Naive thymus-derived CD4-positive, alpha-beta T cell (primary cell): Measurements from ENCODE around the gene SMPX. TPM values are rescaled to one million over a fixed set of nuclear protein-coding genes. Genes with fewer than 3 reads are reported as not detected.

Experiments
- ATAC-seq: fragments of 150-1000 bp; cut with Tn5 transposase; 2 replicates; pipeline ENCODE4 v1.10.0; 2021; ENCODE audit warnings: mild to moderate bottlenecking, moderate library complexity
- CTCF ChIA-PET: fragments of 350-600 bp; sonication (Branson Sonifier 250); formaldehyde crosslinking; loops from one replicate; lab custom pipeline; 2021; ENCODE audit warnings: antibody characterized with exemption; lab: Charles Lee
- POLR2A ChIA-PET: fragments of 350-600 bp; sonication (Branson Sonifier 250); formaldehyde crosslinking; loops from one replicate; lab custom pipeline; 2021; ENCODE audit warnings: antibody characterized with exemption, inconsistent platforms; lab: Charles Lee
- DNase-seq, 9 donors: peaks; one replicate each; pipeline versions ENCODE4 v3.0.0 to v3.0.0-alpha.2; 2020 to 2022; ENCODE audit warnings: mixed read lengths in 1 of 9
- H3K27ac ChIP-seq: one replicate; pipeline ENCODE4 v1.7.0; 2013; ENCODE audit warnings: mild to moderate bottlenecking, low read depth, low read length, moderate library complexity
- H3K27me3 ChIP-seq, 2 donors: one replicate each; pipeline ENCODE4 v1.7.0; 2013; ENCODE audit warnings: low read length in 2 of 2, mild to moderate bottlenecking in 2 of 2, moderate library complexity in 2 of 2; ENCODE audit not compliant: control insufficient read depth in 2 of 2, insufficient read depth in 2 of 2
- H3K36me3 ChIP-seq, 3 experiments: 1 replicate in 2 of 3; 2 replicates in 1 of 3; pipeline ENCODE4 v1.7.0; 2013; ENCODE audit warnings: low read length in 3 of 3, mild to moderate bottlenecking in 3 of 3, moderate library complexity in 1 of 3; ENCODE audit not compliant: insufficient read depth in 3 of 3, control insufficient read depth in 2 of 3
- H3K4me1 ChIP-seq, 2 donors: one replicate each; pipeline ENCODE4 v1.7.0; 2013; ENCODE audit warnings: low read length in 2 of 2, mild to moderate bottlenecking in 2 of 2, moderate library complexity in 1 of 2; ENCODE audit not compliant: control insufficient read depth in 2 of 2, insufficient read depth in 2 of 2
- H3K4me3 ChIP-seq: 2 replicates; pipeline ENCODE4 v1.7.0; 2013; ENCODE audit warnings: mild to moderate bottlenecking, low read length
- H3K9me3 ChIP-seq, 3 experiments: 1 replicate in 2 of 3; 2 replicates in 1 of 3; pipeline ENCODE4 v1.7.0; 2013; ENCODE audit warnings: low read length in 3 of 3; ENCODE audit not compliant: control insufficient read depth in 2 of 3
- H3K27ac Mint-ChIP-seq, 9 donors: one replicate each; pipeline ENCODE4 v1.8.0; 2020 to 2022; ENCODE audit warnings: mixed read lengths in 9 of 9, mild to moderate bottlenecking in 8 of 9, moderate library complexity in 5 of 9, inconsistent platforms in 2 of 9
- H3K27me3 Mint-ChIP-seq, 5 donors: one replicate each; pipeline ENCODE4 v1.8.0; 2021 to 2022; ENCODE audit warnings: mixed read lengths in 5 of 5, mild to moderate bottlenecking in 1 of 5
- H3K36me3 Mint-ChIP-seq, 5 donors: one replicate each; pipeline ENCODE4 v1.8.0; 2020 to 2022; ENCODE audit warnings: mixed read lengths in 5 of 5, mild to moderate bottlenecking in 3 of 5, inconsistent platforms in 1 of 5
- H3K4me1 Mint-ChIP-seq, 7 donors: one replicate each; pipeline ENCODE4 v1.8.0; 2020 to 2022; ENCODE audit warnings: mixed read lengths in 7 of 7, mild to moderate bottlenecking in 3 of 7, inconsistent platforms in 1 of 7
- H3K4me3 Mint-ChIP-seq, 10 donors: one replicate each; pipeline ENCODE4 v1.8.0; 2020 to 2022; ENCODE audit warnings: mild to moderate bottlenecking in 10 of 10, mixed read lengths in 10 of 10, moderate library complexity in 6 of 10, inconsistent platforms in 2 of 10
- H3K9me3 Mint-ChIP-seq, 11 donors: one replicate each; pipeline ENCODE4 v1.8.0; 2020 to 2022; ENCODE audit warnings: mixed read lengths in 11 of 11, mild to moderate bottlenecking in 4 of 11, inconsistent platforms in 1 of 11, moderate library complexity in 1 of 11
- intact Hi-C, 2 donors: fragments of 100-400 bp; cut with micrococcal nuclease; formaldehyde crosslinking; loops; one replicate each; pipeline ENCODE4 v1.15.1; 2023
- polyA plus RNA-seq, 2 donors: library from polyadenylated mRNA; unstranded; fragments of 300-500 nt; fragmentation: Illumina TruSeq; gene quantifications; one replicate each; pipeline ENCODE4 v1.2.3, GENCODE V29; 2021
- total RNA-seq, 6 experiments: library from RNA in 5 of 6; stranded (reverse) in 5 of 6; gene quantifications; 1 replicate in 5 of 6; 2 replicates in 1 of 6; pipeline ENCODE4 v1.2.3 and lab custom pipeline; 2021 to 2026

Gene SMPX
- total RNA-seq (not detected), polyA plus RNA-seq (not detected), total RNA-seq (lab: John Stamatoyannopoulos, UW) (not detected)

DNA sequence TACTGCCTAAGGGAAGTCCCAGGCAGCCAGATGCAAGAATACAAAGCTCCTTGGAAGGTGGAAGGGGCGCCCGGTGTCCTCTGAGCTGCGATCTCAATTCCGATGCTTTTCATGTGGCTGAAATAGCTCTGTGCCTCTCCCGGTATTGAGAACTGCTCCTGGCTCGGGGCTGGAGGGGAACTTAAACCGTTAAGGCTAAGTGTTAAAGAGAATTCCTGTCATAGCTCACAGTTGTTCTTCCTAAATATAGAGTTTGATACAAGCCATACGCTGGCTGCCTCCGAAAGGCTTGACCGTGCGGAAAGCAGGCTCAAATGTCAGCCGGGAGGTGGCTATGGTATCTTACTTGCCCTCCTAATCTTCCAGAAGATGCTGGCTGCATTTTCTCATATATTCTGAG, at the start of gene SMPX:
Gene SMPX, minus strand, starts transcription at position 157 of the 400 bp plus-strand sequence. CDS start 3,826 bp downstream, outside the sequence.
- Histone ChIP-seq H3K36me3 (no peaks in the 10 kb centered on the region), H3K9me3 (no peaks in the 10 kb centered on the region), H3K27ac (no peak within 1 kb of the TSS), H3K27me3 (no peaks in the 10 kb centered on the region), H3K4me1 (no peaks in the 10 kb centered on the region), H3K4me3 (no peak within 1 kb of the TSS)
- Mint-ChIP-seq H3K27me3 (no peaks in the 10 kb centered on the region), H3K36me3 (no peaks in the 10 kb centered on the region), H3K4me3 (no peak within 1 kb of the TSS), H3K9me3 (peaks cover 0 to 2% (median 0%) of the 10 kb centered on the region in 11 donors), H3K4me1 (peaks cover 0 to 3% (median 0%) of the 10 kb centered on the region in 7 donors), H3K27ac (no peak within 1 kb of the TSS)
- no peak for DNase-seq
- intact Hi-C loops = no loop called here
- ATAC-seq = no peak
- POLR2A ChIA-PET = no interaction called here
- CTCF ChIA-PET = no interaction called here

DNA sequence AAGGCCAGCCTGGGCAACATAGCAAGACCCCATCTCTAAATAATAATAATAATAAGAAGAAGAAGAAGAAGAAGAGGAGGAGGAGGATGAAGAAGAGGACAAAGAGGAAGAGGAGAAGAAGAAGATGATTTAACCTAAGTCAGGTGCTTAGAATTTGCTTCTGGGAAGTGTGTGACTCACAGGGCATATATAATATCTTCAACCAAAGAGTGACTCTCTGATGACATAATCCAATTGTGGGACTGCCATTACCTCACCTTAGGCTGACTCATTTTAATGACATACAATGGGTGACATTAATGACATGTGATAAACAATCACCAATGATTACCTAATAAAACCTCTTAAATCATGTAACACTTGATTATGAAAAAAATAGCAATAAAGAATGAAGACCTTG, 48.8 kb upstream of the SMPX start:
- POLR2A ChIA-PET = no interaction called here

DNA sequence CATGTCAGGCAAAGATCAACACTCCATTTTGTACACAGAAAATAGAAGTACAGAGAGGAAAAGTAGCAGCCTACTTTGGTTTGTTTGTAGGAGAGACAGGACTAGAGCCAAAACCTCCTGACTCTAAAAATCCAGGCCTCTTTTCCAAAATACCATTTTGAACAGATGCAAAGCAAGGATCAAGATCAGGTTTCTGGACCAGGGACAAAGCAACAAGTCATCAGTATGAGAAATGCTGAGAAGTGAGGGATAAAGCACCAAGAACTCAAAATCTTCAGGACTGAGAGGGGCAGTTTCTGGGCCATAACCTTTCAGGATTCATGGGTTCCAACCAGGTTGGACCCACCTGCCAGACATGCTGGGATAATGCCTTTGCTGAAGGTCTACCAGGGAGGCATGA, 44.9 kb upstream of the SMPX start:
- H3K27me3 Mint-ChIP-seq = peaks cover 0 to 6% (median 0%) of the 10 kb centered on the region in 5 donors

More for the DNA sequence above, 48.8 kb upstream of the SMPX start:
- no peak overlapping the region for H3K27ac ChIP-seq
- no peaks in the 10 kb centered on the region for H3K9me3 ChIP-seq
- no peaks in the 10 kb centered on the region for H3K4me1 ChIP-seq
- H3K36me3 ChIP-seq = no peaks in the 10 kb centered on the region
- CTCF ChIA-PET = interaction anchor here (0.6 kb wide), 1 partner anchor 265 kb away, joined by 3 read pairs; no protein-coding TSS in a partner anchor
- H3K27me3 ChIP-seq = no peaks in the 10 kb centered on the region
- no peak for DNase-seq
- no peaks in the 10 kb centered on the region for H3K36me3 Mint-ChIP-seq
- ATAC-seq = no peak
- no peaks in the 10 kb centered on the region for H3K4me1 Mint-ChIP-seq
- intact Hi-C loops = no loop called here
- no peak overlapping the region for H3K4me3 ChIP-seq
- no peak overlapping the region for H3K4me3 Mint-ChIP-seq
- peaks cover 0 to 3% (median 0%) of the 10 kb centered on the region in 11 donors for H3K9me3 Mint-ChIP-seq
- H3K27ac Mint-ChIP-seq = no peak overlapping the region
- H3K27me3 Mint-ChIP-seq = peaks cover 0 to 5% (median 0%) of the 10 kb centered on the region in 5 donors

DNA sequence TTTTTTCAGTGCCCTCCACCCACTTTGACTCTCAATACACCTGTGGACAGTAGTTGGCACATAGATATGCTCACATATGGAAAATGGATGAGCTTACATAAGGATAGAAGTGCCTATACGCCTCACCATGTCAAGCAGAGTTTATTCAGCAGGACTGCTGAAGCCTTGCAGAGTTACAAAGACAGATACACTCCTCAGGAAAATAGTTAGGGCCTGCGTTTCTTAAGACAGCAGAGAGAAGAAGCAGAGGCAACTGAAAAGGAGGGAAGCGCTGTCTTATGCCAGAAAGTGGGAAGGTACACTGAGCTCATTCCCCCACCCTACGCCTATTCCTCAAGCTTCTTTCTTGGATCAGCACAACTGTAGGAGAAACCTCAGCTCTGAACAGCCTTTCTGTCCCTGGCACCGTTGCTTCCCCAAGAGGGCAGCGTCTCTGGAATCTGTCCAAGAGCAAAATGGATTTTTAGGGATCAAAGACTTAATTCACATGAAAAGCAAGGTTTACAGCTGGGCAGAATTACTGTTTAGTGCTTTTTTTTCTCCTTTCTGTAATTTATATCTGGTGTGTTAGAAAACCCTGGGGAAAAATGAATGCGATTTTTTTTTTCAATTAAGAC, 44.2 kb upstream of the SMPX start:
- Mint-ChIP-seq H3K4me3 (no peak overlapping the region), H3K27ac (no peak overlapping the region), H3K4me1 (no peaks in the 10 kb centered on the region), H3K9me3 (no peaks in the 10 kb centered on the region), H3K27me3 (peaks cover 0 to 3% (median 0%) of the 10 kb centered on the region in 5 donors), H3K36me3 (no peaks in the 10 kb centered on the region)
- no peaks in the 10 kb centered on the region for H3K27me3 ChIP-seq
- H3K36me3 ChIP-seq = no peaks in the 10 kb centered on the region
- POLR2A ChIA-PET = interaction anchor here (0.5 kb wide), 1 partner anchor 10 kb away, joined by 3 read pairs; no protein-coding TSS in a partner anchor
- H3K4me1 ChIP-seq = no peaks in the 10 kb centered on the region
- H3K9me3 ChIP-seq = no peaks in the 10 kb centered on the region
- H3K4me3 ChIP-seq = no peak overlapping the region
- intact Hi-C loops = no loop called here
- ATAC-seq (no peak), DNase-seq (no peak)
- CTCF ChIA-PET = interaction anchor here (0.7 kb wide), 1 partner anchor 309 kb away, joined by 6 read pairs; no protein-coding TSS in a partner anchor
- no peak overlapping the region for H3K27ac ChIP-seq

More for the DNA sequence above, 44.9 kb upstream of the SMPX start:
- no peaks in the 10 kb centered on the region for H3K4me1 Mint-ChIP-seq
- ChIA-PET CTCF (no interaction called here), POLR2A (no interaction called here)
- Histone ChIP-seq H3K4me3 (no peak overlapping the region), H3K27me3 (no peaks in the 10 kb centered on the region), H3K27ac (no peak overlapping the region), H3K9me3 (no peaks in the 10 kb centered on the region), H3K36me3 (no peaks in the 10 kb centered on the region), H3K4me1 (no peaks in the 10 kb centered on the region)
- H3K27ac Mint-ChIP-seq = no peak overlapping the region
- H3K9me3 Mint-ChIP-seq = no peaks in the 10 kb centered on the region
- intact Hi-C loops = no loop called here
- H3K4me3 Mint-ChIP-seq = no peak overlapping the region
- DNase-seq (no peak), ATAC-seq (no peak)
- no peaks in the 10 kb centered on the region for H3K36me3 Mint-ChIP-seq

DNA sequence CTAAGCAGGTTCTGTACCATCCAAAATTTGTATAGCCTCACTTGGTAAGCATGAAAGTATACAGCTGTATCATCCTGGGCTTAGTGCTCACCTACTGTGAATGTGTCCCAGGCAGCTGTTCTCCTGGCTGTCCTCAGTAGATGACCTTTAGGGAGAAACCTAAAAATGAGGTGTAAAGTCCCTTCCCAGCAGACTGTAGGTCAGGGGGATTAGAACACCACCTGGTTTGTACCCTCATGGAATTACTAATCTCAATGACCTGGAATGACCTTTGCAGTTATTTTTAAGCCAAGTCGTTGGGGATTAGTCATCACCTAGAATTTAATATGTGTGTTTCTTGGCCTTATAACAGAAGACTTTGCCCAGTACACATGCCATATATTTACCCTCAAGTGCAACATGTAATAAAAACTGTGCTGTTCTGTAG, 42.4 kb upstream of the SMPX start:
- no peak overlapping the region for H3K4me3 ChIP-seq
- H3K27me3 ChIP-seq = no peaks in the 10 kb centered on the region
- H3K4me1 Mint-ChIP-seq = no peaks in the 10 kb centered on the region
- ChIA-PET POLR2A (no interaction called here), CTCF (no interaction called here)
- no peaks in the 10 kb centered on the region for H3K4me1 ChIP-seq
- no peak for ATAC-seq
- peaks cover 0 to under 1% (median 0%) of the 10 kb centered on the region in 11 donors for H3K9me3 Mint-ChIP-seq
- H3K27ac ChIP-seq = no peak overlapping the region
- no peaks in the 10 kb centered on the region for H3K36me3 Mint-ChIP-seq
- H3K36me3 ChIP-seq = no peaks in the 10 kb centered on the region
- H3K9me3 ChIP-seq = no peaks in the 10 kb centered on the region
- H3K4me3 Mint-ChIP-seq = no peak overlapping the region
- intact Hi-C loops = no loop called here
- peaks cover 0 to 3% (median 0%) of the 10 kb centered on the region in 5 donors for H3K27me3 Mint-ChIP-seq
- DNase-seq = no peak
- H3K27ac Mint-ChIP-seq = no peak overlapping the region

DNA sequence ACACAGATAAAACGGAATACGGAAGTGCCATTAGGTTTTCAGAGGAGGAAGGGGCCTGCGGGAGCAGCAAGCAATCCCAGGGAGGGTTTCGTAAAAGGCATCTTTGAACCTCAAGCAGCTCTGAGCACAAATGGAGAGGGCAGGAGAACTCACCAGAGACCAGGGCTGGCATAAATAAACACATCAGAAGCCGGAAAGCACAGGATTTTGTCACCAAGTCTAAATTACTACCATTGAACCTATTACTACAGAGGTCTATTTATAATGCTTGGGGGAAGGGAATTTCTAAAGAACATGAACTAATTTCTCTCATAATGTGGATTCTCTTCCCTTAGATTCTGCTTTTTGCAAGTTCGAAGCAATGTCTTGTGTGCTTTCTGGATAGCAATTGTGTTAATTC, 41.9 kb upstream of the SMPX start:
- Histone ChIP-seq H3K27me3 (no peaks in the 10 kb centered on the region), H3K9me3 (no peaks in the 10 kb centered on the region), H3K36me3 (no peaks in the 10 kb centered on the region), H3K27ac (no peak overlapping the region), H3K4me1 (no peaks in the 10 kb centered on the region), H3K4me3 (no peak overlapping the region)
- H3K4me1 Mint-ChIP-seq = no peaks in the 10 kb centered on the region
- H3K27ac Mint-ChIP-seq = no peak overlapping the region
- H3K27me3 Mint-ChIP-seq = peaks cover 0 to 3% (median 0%) of the 10 kb centered on the region in 5 donors
- no peaks in the 10 kb centered on the region for H3K36me3 Mint-ChIP-seq
- no peak overlapping the region for H3K4me3 Mint-ChIP-seq
- DNase-seq (no peak), ATAC-seq (no peak)
- ChIA-PET CTCF (no interaction called here), POLR2A (no interaction called here)
- H3K9me3 Mint-ChIP-seq = peaks cover 0 to 2% (median 0%) of the 10 kb centered on the region in 11 donors
- intact Hi-C loops = no loop called here
